ENCODE measurements around the gene FOXP4. TPM values are rescaled to one million over a fixed set of nuclear protein-coding genes. Genes with fewer than 3 reads are reported as not detected.

FOXP4 gene
- total and polyA plus RNA-seq, 2 of the 13 experiments (the other 11 are each of a cell fraction or from before 2014, with no cell fraction given) = 11.0 to 12.4 TPM

DNA sequence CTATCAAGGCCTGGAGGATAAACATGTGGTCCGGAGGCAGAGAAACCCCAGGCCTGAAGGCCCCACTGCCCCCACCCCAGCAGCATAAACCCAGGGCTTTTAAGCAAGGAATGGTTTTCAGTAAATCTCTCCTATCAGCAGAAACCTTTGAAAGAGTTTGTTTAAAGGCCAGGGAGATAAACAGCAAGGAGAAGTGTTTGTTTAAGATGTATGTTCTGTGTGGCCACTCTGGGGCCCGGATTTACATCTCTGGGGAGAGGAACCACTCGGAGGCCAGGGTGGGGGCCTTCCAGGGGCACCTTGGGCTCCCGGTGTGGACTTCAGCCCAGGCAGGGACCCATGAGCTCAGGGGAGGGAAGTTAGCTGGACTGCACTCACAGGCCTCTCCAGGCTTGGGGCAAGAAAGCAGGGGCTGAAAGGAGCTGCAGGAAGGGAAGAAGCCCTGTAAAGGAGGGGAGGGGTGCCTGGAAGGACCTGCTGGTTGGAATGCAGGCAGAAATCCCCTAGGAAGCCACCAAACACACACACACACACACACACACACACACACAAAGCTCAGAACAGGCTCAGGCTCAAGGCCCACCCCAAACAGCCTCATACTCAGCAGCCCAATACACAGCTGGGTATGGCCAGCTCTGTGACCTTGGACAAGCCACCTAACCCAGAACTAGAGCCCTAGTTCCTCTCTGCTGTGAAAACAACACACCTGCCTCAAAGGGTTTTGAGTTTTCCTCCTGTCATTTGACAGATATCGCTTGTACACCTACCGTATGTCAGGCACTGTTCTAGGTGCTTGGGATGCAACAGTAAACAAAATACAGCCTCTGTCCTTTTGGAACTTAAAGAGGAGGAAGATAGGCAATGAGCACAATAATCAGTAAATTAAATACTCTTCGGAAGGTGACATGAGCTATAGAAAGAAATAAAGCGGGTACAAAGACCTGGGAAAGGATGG is 26.2 kb upstream of the FOXP4 start (continued):
- TF ChIP-seq ZNF451 (CRISPR knock-in tag; IDR thresholded peaks at IDR 0.05) = peak; percentile 72; the same call in 1 of the 2 replicates
- TF ChIP-seq REPIN1 (CRISPR knock-in tag; IDR thresholded peaks at IDR 0.05; ENCODE audit: borderline replicate concordance, low read depth) = no peak; the same call in none of the 2 replicates
- TF ChIP-seq FOXJ3 (CRISPR knock-in tag; IDR thresholded peaks at IDR 0.05; ENCODE audit: borderline replicate concordance) = peak; percentile 96
- TF ChIP-seq PAX8 (CRISPR knock-in tag; IDR thresholded peaks at IDR 0.05; ENCODE audit: borderline replicate concordance) = no peak
- peak; percentile 52; the same call in 1 of the 2 replicates for TF ChIP-seq ZBTB34 (CRISPR knock-in tag; IDR thresholded peaks at IDR 0.05)
- TF ChIP-seq FOXA3 (CRISPR knock-in tag; IDR thresholded peaks at IDR 0.05) = peak; percentile 94
- TF ChIP-seq POLR2AphosphoS5 (IDR thresholded peaks at IDR 0.05; ENCODE audit: low read depth, low read length) = peak; percentile 67
- TF ChIP-seq GATA4 (IDR thresholded peaks at IDR 0.05; ENCODE audit: borderline replicate concordance, low read depth) = peak; percentile 95
- TF ChIP-seq TEAD3 (CRISPR knock-in tag; optimal IDR thresholded peaks at IDR 0.05; ENCODE audit: borderline replicate concordance) = peak; percentile 52
- TF ChIP-seq FOSL2 (CRISPR knock-in tag; IDR thresholded peaks at IDR 0.05) = peak; percentile 59; the same call in 1 of the 2 replicates
- peak; percentile 65; the same call in 1 of the 2 replicates for TF ChIP-seq ARHGAP35 (CRISPR knock-in tag; IDR thresholded peaks at IDR 0.05; ENCODE audit: borderline replicate concordance)
- TF ChIP-seq ZFP91 (CRISPR knock-in tag; IDR thresholded peaks at IDR 0.05; ENCODE audit: borderline replicate concordance) = no peak; the same call in 1 of the 2 replicates
- TF ChIP-seq SP1 (IDR thresholded peaks at IDR 0.05) = no peak
- TF ChIP-seq SP1 (CRISPR knock-in tag; IDR thresholded peaks at IDR 0.05) = no peak; the same call in 1 of the 2 replicates
- TF ChIP-seq MYNN (CRISPR knock-in tag; IDR thresholded peaks at IDR 0.05; ENCODE audit: low read depth) = no peak
- TF ChIP-seq ZNF124 (CRISPR knock-in tag; IDR thresholded peaks at IDR 0.05) = peak; percentile 31; the same call in 1 of the 2 replicates
- TF ChIP-seq ZNF546 (CRISPR knock-in tag; conservative IDR thresholded peaks at IDR 0.05) = peak; percentile 49; the same call in 1 of the 2 replicates
- no peak for TF ChIP-seq KLF15 (CRISPR knock-in tag; IDR thresholded peaks at IDR 0.05; ENCODE audit: borderline replicate concordance)
- TF ChIP-seq ZNF44 (CRISPR knock-in tag; IDR thresholded peaks at IDR 0.05) = peak; percentile 55; the same call in 1 of the 2 replicates
- no peak for TF ChIP-seq YEATS2 (CRISPR knock-in tag; IDR thresholded peaks at IDR 0.05; ENCODE audit: borderline replicate concordance)
- TF ChIP-seq, protein P1, sequence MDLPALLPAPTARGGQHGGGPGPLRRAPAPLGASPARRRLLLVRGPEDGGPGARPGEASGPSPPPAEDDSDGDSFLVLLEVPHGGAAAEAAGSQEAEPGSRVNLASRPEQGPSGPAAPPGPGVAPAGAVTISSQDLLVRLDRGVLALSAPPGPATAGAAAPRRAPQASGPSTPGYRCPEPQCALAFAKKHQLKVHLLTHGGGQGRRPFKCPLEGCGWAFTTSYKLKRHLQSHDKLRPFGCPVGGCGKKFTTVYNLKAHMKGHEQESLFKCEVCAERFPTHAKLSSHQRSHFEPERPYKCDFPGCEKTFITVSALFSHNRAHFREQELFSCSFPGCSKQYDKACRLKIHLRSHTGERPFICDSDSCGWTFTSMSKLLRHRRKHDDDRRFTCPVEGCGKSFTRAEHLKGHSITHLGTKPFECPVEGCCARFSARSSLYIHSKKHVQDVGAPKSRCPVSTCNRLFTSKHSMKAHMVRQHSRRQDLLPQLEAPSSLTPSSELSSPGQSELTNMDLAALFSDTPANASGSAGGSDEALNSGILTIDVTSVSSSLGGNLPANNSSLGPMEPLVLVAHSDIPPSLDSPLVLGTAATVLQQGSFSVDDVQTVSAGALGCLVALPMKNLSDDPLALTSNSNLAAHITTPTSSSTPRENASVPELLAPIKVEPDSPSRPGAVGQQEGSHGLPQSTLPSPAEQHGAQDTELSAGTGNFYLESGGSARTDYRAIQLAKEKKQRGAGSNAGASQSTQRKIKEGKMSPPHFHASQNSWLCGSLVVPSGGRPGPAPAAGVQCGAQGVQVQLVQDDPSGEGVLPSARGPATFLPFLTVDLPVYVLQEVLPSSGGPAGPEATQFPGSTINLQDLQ (CRISPR knock-in tag; IDR thresholded peaks at IDR 0.05) = peak; percentile 84; the same call in 1 of the 2 replicates
- TF ChIP-seq NR2C2 (CRISPR knock-in tag; IDR thresholded peaks at IDR 0.05; ENCODE audit: borderline replicate concordance) = peak; percentile 54; the same call in 1 of the 2 replicates
- TF ChIP-seq PHF20 (CRISPR knock-in tag; IDR thresholded peaks at IDR 0.05) = peak; percentile 41; the same call in 1 of the 2 replicates
- 0 out of 2 replicates have a peak, but pooled peaks have one; percentile 76 for TF ChIP-seq ZNF605 (CRISPR knock-in tag; IDR thresholded peaks at IDR 0.05)

Measured in HepG2 (cell line).